HCT116 (cell line): ENCODE results near the gene ADCY10. TPM values are rescaled to one million over a fixed set of nuclear protein-coding genes. Genes with fewer than 3 reads are reported as not detected.

ENCODE experiments used
- ATAC-seq: fragments of 200-7000 bp; cut with Tn5 transposase; 2 replicates; pipeline ENCODE4 v1.9.1; 2020; ENCODE audit warnings: mild to moderate bottlenecking, moderate library complexity
- BruUV-seq: library from RNA; stranded (reverse); fragments of 400-500 nt; replicated peaks from 2 replicates; lab custom pipeline; 2021; lab: Mats Ljungman, UMichigan
- CTCF ChIA-PET: fragments of 300-600 bp; sonication (Branson Sonifier 250); formaldehyde crosslinking; loops from one replicate; lab custom pipeline; 2021; ENCODE audit warnings: antibody characterized with exemption; lab: Charles Lee
- POLR2A ChIA-PET: fragments of 300-600, 350-600 bp; sonication (Branson Sonifier 250); formaldehyde crosslinking; loops from one replicate; lab custom pipeline; 2021; ENCODE audit warnings: antibody characterized with exemption; lab: Charles Lee
- RAD21 ChIA-PET, 2 experiments: fragments of 300-600 bp; sonication (Branson Sonifier 250); formaldehyde crosslinking; loops; one replicate each; lab custom pipeline; 2023; ENCODE audit warnings: low total read pairs in 2 of 2; ENCODE audit not compliant: uncharacterized antibody in 2 of 2, unreplicated experiment in 2 of 2, low non-redundant PET in 1 of 2; lab: Charles Lee
- DNase-seq: peaks from one replicate; pipeline ENCODE4 v3.0.0-alpha.2; 2010; ENCODE audit warnings: low read depth, low spot score
- H2AFZ ChIP-seq: fragments of 200-600 bp; shearing (Covaris generic), sonication (generic); 2 replicates; pipeline ENCODE4 v1.6.1; 2017; ENCODE audit warnings: low read depth, mixed run types, mixed read lengths, antibody characterized with exemption, low read length; ENCODE audit not compliant: poor library complexity, severe bottlenecking
- H3K27ac ChIP-seq: 2 replicates; pipeline ENCODE4 v1.5.1; 2012; ENCODE audit warnings: low read depth, low read length
- H3K27me3 ChIP-seq: fragments of 200-600 bp; sonication (generic); 2 replicates; pipeline ENCODE4 v1.6.1; 2016; ENCODE audit warnings: mixed run types, low read length, mixed read lengths; ENCODE audit not compliant: insufficient read depth
- H3K36me3 ChIP-seq, 2 experiments: fragments of 200-500 bp in 1 of 2; fragments of 200-600 bp in 1 of 2; sonication (Bioruptor generic) in 1 of 2; sonication (generic) in 1 of 2; 2 replicates each; pipeline versions ENCODE4 v1.5.1 to v1.6.1; 2014 to 2016; ENCODE audit warnings: low read length in 2 of 2, inconsistent platforms in 1 of 2, mixed read lengths in 1 of 2, mixed run types in 1 of 2; ENCODE audit not compliant: insufficient read depth in 2 of 2, control insufficient read depth in 1 of 2
- H3K4me1 ChIP-seq, 2 experiments: fragments of 200-600 bp in 1 of 2; sonication (generic) in 1 of 2; 2 replicates each; pipeline versions ENCODE4 v1.5.1 to v1.6.1; 2012 to 2017; ENCODE audit warnings: low read length in 2 of 2, inconsistent platforms in 1 of 2, mild to moderate bottlenecking in 1 of 2, mixed read lengths in 1 of 2, mixed run types in 1 of 2, moderate library complexity in 1 of 2; ENCODE audit not compliant: insufficient read depth in 2 of 2, control insufficient read depth in 1 of 2
- H3K4me2 ChIP-seq: fragments of 200-600 bp; sonication (generic); 2 replicates; pipeline ENCODE4 v1.6.1; 2017; ENCODE audit warnings: mixed run types, low read length, mixed read lengths
- H3K4me3 ChIP-seq, 2 experiments: fragments of 200-600 bp in 1 of 2; sonication (generic) in 1 of 2; replicated peaks in 1 of 2; 2 replicates each; pipeline ENCODE4 v1.5.1; 2011 to 2016; ENCODE audit warnings: low read length in 2 of 2, control low read depth in 1 of 2, low read depth in 1 of 2, mild to moderate bottlenecking in 1 of 2, mixed read lengths in 1 of 2, mixed run types in 1 of 2
- H3K79me2 ChIP-seq: fragments of 200-600 bp; sonication (generic); 2 replicates; pipeline ENCODE4 v1.6.1; 2017; ENCODE audit warnings: mild to moderate bottlenecking, mixed run types, low read length, moderate library complexity, mixed read lengths; ENCODE audit not compliant: insufficient read depth
- H3K9ac ChIP-seq: fragments of 200-600 bp; sonication (generic); 2 replicates; pipeline ENCODE4 v1.6.1; 2016; ENCODE audit warnings: low read length, mixed read lengths
- H3K9me2 ChIP-seq: fragments of 200-600 bp; sonication (generic), shearing (Covaris generic); 2 replicates; pipeline ENCODE4 v1.6.1; 2017; ENCODE audit warnings: mixed run types, mild to moderate bottlenecking, moderate library complexity; ENCODE audit not compliant: insufficient read depth
- H3K9me3 ChIP-seq, 2 experiments: fragments of 200-500 bp in 1 of 2; fragments of 200-600 bp in 1 of 2; sonication (Bioruptor generic) in 1 of 2; sonication (generic) in 1 of 2; 2 replicates each; pipeline ENCODE4 v1.6.1; 2014 to 2017; ENCODE audit warnings: low read length in 2 of 2, mixed read lengths in 2 of 2, inconsistent platforms in 1 of 2, low read depth in 1 of 2, mild to moderate bottlenecking in 1 of 2, mixed run types in 1 of 2, moderate library complexity in 1 of 2; ENCODE audit not compliant: control insufficient read depth in 1 of 2, insufficient read depth in 1 of 2
- H4K20me1 ChIP-seq: fragments of 200-600 bp; sonication (generic), shearing (Covaris generic); 2 replicates; pipeline ENCODE4 v1.6.1; 2017; ENCODE audit warnings: mixed run types, mild to moderate bottlenecking, moderate library complexity; ENCODE audit not compliant: insufficient read depth
- CTCF ChIP-seq, 3 experiments: fragments of 200-600 bp in 1 of 3; sonication (generic) in 1 of 3; IDR thresholded peaks in 2 of 3; conservative IDR thresholded peaks in 1 of 3; 2 replicates each; pipeline ENCODE4 v1.5.1; 2012 to 2017; ENCODE audit warnings: low read depth in 2 of 3, low read length in 2 of 3, antibody characterized with exemption in 1 of 3, borderline replicate concordance in 1 of 3, control low read depth in 1 of 3, mild to moderate bottlenecking in 1 of 3, mixed read lengths in 1 of 3, mixed run types in 1 of 3, moderate library complexity in 1 of 3; ENCODE audit not compliant: insufficient read depth in 1 of 3
- MAX ChIP-seq: IDR thresholded peaks from 2 replicates; pipeline ENCODE4 v1.6.1; 2012
- POLR2AphosphoS5 ChIP-seq: IDR thresholded peaks from 2 replicates; pipeline ENCODE4 v1.6.1; 2011; ENCODE audit warnings: mild to moderate bottlenecking, low read depth, low read length, moderate library complexity
- SP1 ChIP-seq: IDR thresholded peaks from 2 replicates; pipeline ENCODE4 v1.6.1; 2012; ENCODE audit warnings: low read depth
- SRF ChIP-seq: IDR thresholded peaks from 2 replicates; pipeline ENCODE4 v1.6.1; 2012; ENCODE audit warnings: low read depth
- intact Hi-C: fragments of 100-400 bp; cut with micrococcal nuclease; formaldehyde crosslinking; loops from 2 replicates; pipeline ENCODE4 v1.10.0; 2022
- total RNA-seq: library from RNA; stranded (reverse); gene quantifications from one replicate; pipeline ENCODE4 v1.2.1, GENCODE V29; 2021; ENCODE audit not compliant: unreplicated experiment

Gene ADCY10
- total RNA-seq, 1 experiment from 2014 or later = 0.30 TPM

GRCh38 chr1:167937709-167938010, 23.7 kb upstream of the ADCY10 start:
- no TSS peak for BruUV-seq
- Histone ChIP-seq H3K9ac (peak overlapping the region; percentile 86), H4K20me1 (no peaks in the 10 kb centered on the region), H3K9me2 (no peaks in the 10 kb centered on the region), H3K27me3 (no peaks in the 10 kb centered on the region), H3K9me3 (no peaks in the 10 kb centered on the region), H3K36me3 (no peaks in the 10 kb centered on the region), H3K4me1 (peaks cover 10 to 24% of the 10 kb centered on the region in 2 experiments; a peak in 3 of 4 replicates), H3K79me2 (peaks cover 79% of the 10 kb centered on the region), H3K4me3 (peak overlapping the region; percentile 79 to 87), H3K27ac (peak overlapping the region; percentile 76), H2AFZ (no peak overlapping the region), H3K4me2 (peak overlapping the region; percentile 94)
- POLR2A ChIA-PET = interaction anchor here (1.0 to 1.5 kb wide), 2 partner anchors 8 to 66 kb away, joined by 4 to 5 read pairs; no protein-coding TSS in a partner anchor
- RAD21 ChIA-PET = no interaction called here
- CTCF ChIA-PET = interaction anchor here (2.6 kb wide), 1 partner anchor 144 kb away, joined by 9 read pairs; no protein-coding TSS in a partner anchor
- TF ChIP-seq CTCF (IDR thresholded peaks at IDR 0.05 in 2 of 3, conservative IDR thresholded peaks at IDR 0.05 in 1 of 3; ENCODE audit: borderline replicate concordance in 1 of 3, insufficient read depth in 1 of 3, low read depth in 2 of 3, low read length in 2 of 3) (no peak), SRF (no peak), MAX (0 out of 2 replicates have a peak, but pooled peaks have one; percentile 7), POLR2AphosphoS5 (no peak), SP1 (0 out of 2 replicates have a peak, but pooled peaks have one; percentile 20)
- DNase-seq (no peak), ATAC-seq (no peak)
- intact Hi-C loops = loop anchor here (2.0 kb wide), 1 partner anchor 223 kb away; no protein-coding TSS in a partner anchor
